IMR-90 (cell line): ENCODE measurements around the gene GPRC5C. TPM values are rescaled to one million over a fixed set of nuclear protein-coding genes. Genes with fewer than 3 reads are reported as not detected.
A peak's percentile ranks its signal among the peaks of the same experiment; 100 is the strongest.

Experiments used
- ATAC-seq: fragments of 200-7000 bp; cut with Tn5 transposase; 2 replicates; pipeline ENCODE4 v1.9.1; 2020; ENCODE audit warnings: low read depth, mild to moderate bottlenecking, moderate library complexity
- BruUV-seq: library from RNA; stranded (reverse); fragments of 400-500 nt; replicated peaks from 2 replicates; lab custom pipeline; 2021; lab: Mats Ljungman, UMichigan
- CTCF ChIA-PET: fragments of 300-600 bp; formaldehyde crosslinking; extraction: SDS; loops from one replicate; lab custom pipeline; 2021; ENCODE audit warnings: antibody characterized with exemption; lab: Yijun Ruan, JAX
- POLR2A ChIA-PET: fragments of 300-600 bp; sonication (Branson Sonifier 250); formaldehyde crosslinking; loops from one replicate; lab custom pipeline; 2022; ENCODE audit warnings: antibody characterized with exemption; ENCODE audit not compliant: unreplicated experiment; lab: Charles Lee
- DNase-seq: peaks from one replicate; pipeline ENCODE4 v3.0.0; 2013
- H2AFZ ChIP-seq: replicated peaks from 2 replicates; pipeline ENCODE3; 2013; ENCODE audit warnings: low read length, mild to moderate bottlenecking; ENCODE audit not compliant: poor library complexity
- H2AK5ac ChIP-seq: 2 replicates; pipeline ENCODE4 v1.6.1; 2013; ENCODE audit warnings: low read depth, low read length, inconsistent platforms
- H2AK9ac ChIP-seq: replicated peaks from 2 replicates; pipeline ENCODE3; 2013; ENCODE audit warnings: mild to moderate bottlenecking, low read depth, low read length, moderate library complexity; ENCODE audit not compliant: poor library complexity
- H2BK120ac ChIP-seq: 2 replicates; pipeline ENCODE4 v1.6.1; 2013; ENCODE audit warnings: low read depth, low read length, inconsistent platforms
- H2BK15ac ChIP-seq: 3 replicates; pipeline ENCODE4 v1.6.1; 2013; ENCODE audit warnings: low read depth, low read length, inconsistent platforms
- H2BK20ac ChIP-seq: 2 replicates; pipeline ENCODE4 v1.6.1; 2013; ENCODE audit warnings: low read depth, mild to moderate bottlenecking, inconsistent platforms, low read length, moderate library complexity
- H2BK5ac ChIP-seq: 2 replicates; pipeline ENCODE4 v1.6.1; 2013; ENCODE audit warnings: mild to moderate bottlenecking, low read depth, low read length, inconsistent platforms; ENCODE audit not compliant: poor library complexity, severe bottlenecking
- H3K14ac ChIP-seq: replicated peaks from 2 replicates; pipeline ENCODE4 v1.6.1; 2013; ENCODE audit warnings: low read depth, low read length, inconsistent platforms
- H3K18ac ChIP-seq: 2 replicates; pipeline ENCODE4 v1.6.1; 2013; ENCODE audit warnings: low read depth, low read length, control low read depth
- H3K23ac ChIP-seq: 2 replicates; pipeline ENCODE4 v1.6.1; 2013; ENCODE audit warnings: low read depth, low read length, inconsistent platforms
- H3K27ac ChIP-seq: 2 replicates; pipeline ENCODE4 v1.5.1; 2013; ENCODE audit warnings: mild to moderate bottlenecking, control low read depth, low read length; ENCODE audit not compliant: insufficient read depth
- H3K27me3 ChIP-seq: 2 replicates; pipeline ENCODE4 v1.6.1; 2013; ENCODE audit warnings: low read length; ENCODE audit not compliant: control insufficient read depth, insufficient read depth
- H3K36me3 ChIP-seq: 2 replicates; pipeline ENCODE4 v1.6.1; 2013; ENCODE audit warnings: low read length, mixed read lengths; ENCODE audit not compliant: control insufficient read depth, insufficient read depth
- H3K4ac ChIP-seq: 2 replicates; pipeline ENCODE4 v1.6.1; 2013; ENCODE audit warnings: low read depth, low read length, inconsistent platforms
- H3K4me1 ChIP-seq: 2 replicates; pipeline ENCODE4 v1.6.1; 2013; ENCODE audit warnings: low read length, mixed read lengths; ENCODE audit not compliant: control insufficient read depth, insufficient read depth
- H3K4me2 ChIP-seq: 2 replicates; pipeline ENCODE4 v1.6.1; 2013; ENCODE audit warnings: low read depth, mild to moderate bottlenecking, control low read depth, low read length, moderate library complexity
- H3K4me3 ChIP-seq: 2 replicates; pipeline ENCODE4 v1.5.1; 2013; ENCODE audit warnings: low read depth, mild to moderate bottlenecking, control low read depth, low read length, moderate library complexity; ENCODE audit not compliant: insufficient read depth
- H3K56ac ChIP-seq: 2 replicates; pipeline ENCODE4 v1.6.1; 2013; ENCODE audit warnings: low read length, inconsistent platforms; ENCODE audit not compliant: insufficient read depth; ENCODE audit errors: extremely low read depth
- H3K79me1 ChIP-seq, 2 experiments: 2 replicates each; pipeline ENCODE4 v1.6.1; 2013; ENCODE audit warnings: low read length in 2 of 2, inconsistent platforms in 1 of 2, low read depth in 1 of 2
- H3K9ac ChIP-seq: 2 replicates; pipeline ENCODE4 v1.6.1; 2013; ENCODE audit warnings: low read depth, low read length, control low read depth
- H3K9me1 ChIP-seq: 2 replicates; pipeline ENCODE4 v1.6.1; 2013; ENCODE audit warnings: low read length, inconsistent platforms; ENCODE audit not compliant: insufficient read depth
- H3K9me3 ChIP-seq: 2 replicates; pipeline ENCODE4 v1.6.1; 2013; ENCODE audit warnings: low read length; ENCODE audit not compliant: control insufficient read depth, insufficient read depth
- H4K20me1 ChIP-seq: 2 replicates; pipeline ENCODE4 v1.6.1; 2013; ENCODE audit warnings: low read length, inconsistent platforms; ENCODE audit not compliant: insufficient read depth
- H4K5ac ChIP-seq: 2 replicates; pipeline ENCODE4 v1.6.1; 2013; ENCODE audit warnings: mild to moderate bottlenecking, low read depth, low read length, control low read depth
- H4K8ac ChIP-seq, 2 experiments: 2 replicates each; pipeline ENCODE4 v1.6.1; 2013; ENCODE audit warnings: low read depth in 2 of 2, low read length in 2 of 2, control low read depth in 1 of 2, inconsistent platforms in 1 of 2
- H4K91ac ChIP-seq: 2 replicates; pipeline ENCODE4 v1.6.1; 2013; ENCODE audit warnings: low read depth, low read length, inconsistent platforms; ENCODE audit not compliant: insufficient read depth
- MAFK ChIP-seq: IDR thresholded peaks from 2 replicates; pipeline ENCODE4 v1.6.1; 2012; ENCODE audit warnings: low read depth, low read length, improper control_type of control experiment
- RAD21 ChIP-seq: IDR thresholded peaks from 2 replicates; pipeline ENCODE4 v1.6.1; 2012; ENCODE audit warnings: low read length, improper control_type of control experiment
- SMC3 ChIP-seq: fragments of 150-350 bp; IDR thresholded peaks from 2 replicates; pipeline ENCODE4 v1.6.1; 2016; ENCODE audit warnings: low read depth, mild to moderate bottlenecking, antibody characterized with exemption, low read length, moderate library complexity
- WGBS, 2 experiments: methylation state at CpG; one replicate each; pipeline versions ENCODE4 v1.1.5 to v1.1.7; 2013; ENCODE audit warnings: missing lambda C conversion rate in 2 of 2; ENCODE audit not compliant: insufficient read length in 1 of 2; ENCODE audit errors: extremely low coverage in 2 of 2; 5-methylcytosine and 5-hydroxymethylcytosine counted together
- dilution Hi-C: fragments of 300-500 bp; cut with HindIII; formaldehyde crosslinking; loops from one replicate; pipeline ENCODE4 v1.14.3; 2018; ENCODE audit warnings: low sequenced_read_pairs; ENCODE audit not compliant: unreplicated experiment
- in situ Hi-C: fragments of 300-500 bp; cut with MboI; formaldehyde crosslinking; loops from 3 replicates; pipeline ENCODE4 v1.14.3; 2019; ENCODE audit warnings: low sequenced_read_pairs, inconsistent platforms, mixed read lengths
- intact Hi-C: fragments of 100-400 bp; cut with micrococcal nuclease; formaldehyde crosslinking; loops from 2 replicates; pipeline ENCODE4 v1.10.0; 2022
- polyA plus RNA-seq, 3 experiments: library from polyadenylated mRNA; depleted of rRNA; stranded (reverse); fragments of >200 nt; gene quantifications; 2 replicates each; pipeline ENCODE4 v1.2.3, GENCODE V29; 2012; ENCODE audit warnings: low replicate concordance in 1 of 3
- total RNA-seq: library from RNA; depleted of rRNA; stranded (reverse); fragments of >200 nt; gene quantifications from 2 replicates; pipeline ENCODE4 v1.2.3, GENCODE V29; 2012
- TF ChIP-seq, protein P1 (sequence below): fragments of 150-350 bp; IDR thresholded peaks from 2 replicates; pipeline ENCODE4 v1.6.1; 2017; ENCODE audit warnings: mild to moderate bottlenecking, antibody characterized with exemption, low read length, low read depth

GPRC5C gene
- total and polyA plus RNA-seq, 2 of the 4 experiments (the other 2 are of a cell fraction): not detected

- DNase-seq (no peak), ATAC-seq (no peak)
- H3K27me3 ChIP-seq: no peaks in the 10 kb centered on the region
- no peak overlapping the region for H3K4me2 ChIP-seq
- H3K36me3 ChIP-seq: no peaks in the 10 kb centered on the region
- H3K27ac ChIP-seq: no peak overlapping the region
- no peak overlapping the region for H2AFZ ChIP-seq
- BruUV-seq: no TSS peak
- in situ Hi-C loops (no loop called here), intact Hi-C loops (no loop called here), dilution Hi-C loops (no loop called here)
- no peak overlapping the region for H4K5ac ChIP-seq
- CTCF ChIA-PET: no interaction called here
- H3K9ac ChIP-seq: no peak overlapping the region
- no peaks in the 10 kb centered on the region for H4K20me1 ChIP-seq
- no peak overlapping the region for H2BK20ac ChIP-seq
- TF ChIP-seq RAD21 (no peak), MAFK (peak; percentile 60), SMC3 (no peak)
- TF ChIP-seq, protein P1, sequence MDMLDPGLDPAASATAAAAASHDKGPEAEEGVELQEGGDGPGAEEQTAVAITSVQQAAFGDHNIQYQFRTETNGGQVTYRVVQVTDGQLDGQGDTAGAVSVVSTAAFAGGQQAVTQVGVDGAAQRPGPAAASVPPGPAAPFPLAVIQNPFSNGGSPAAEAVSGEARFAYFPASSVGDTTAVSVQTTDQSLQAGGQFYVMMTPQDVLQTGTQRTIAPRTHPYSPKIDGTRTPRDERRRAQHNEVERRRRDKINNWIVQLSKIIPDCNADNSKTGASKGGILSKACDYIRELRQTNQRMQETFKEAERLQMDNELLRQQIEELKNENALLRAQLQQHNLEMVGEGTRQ: no peak
- no peak overlapping the region for H3K4ac ChIP-seq
- H4K8ac ChIP-seq: no peak overlapping the region
- no peak overlapping the region for H2BK120ac ChIP-seq
- no peaks in the 10 kb centered on the region for H3K4me1 ChIP-seq
- WGBS, 2 experiments: no CpG with 5 or more reads among the region's 7 CpGs
- no peak overlapping the region for H2AK5ac ChIP-seq
- H3K23ac ChIP-seq: no peak overlapping the region
- no peak overlapping the region for H2BK5ac ChIP-seq
- H3K4me3 ChIP-seq: no peak overlapping the region
- no peak overlapping the region for H3K18ac ChIP-seq
- POLR2A ChIA-PET: no interaction called here
- H3K9me1 ChIP-seq: no peaks in the 10 kb centered on the region
- no peaks in the 10 kb centered on the region for H3K79me1 ChIP-seq
- peaks cover 20% of the 10 kb centered on the region for H3K9me3 ChIP-seq
- H3K14ac ChIP-seq: no peak overlapping the region
- H2AK9ac ChIP-seq: no peak overlapping the region
- H4K91ac ChIP-seq: no peak overlapping the region
- H2BK15ac ChIP-seq: no peak overlapping the region
- H3K56ac ChIP-seq: no peak overlapping the region
Measured at GRCh38 chr17:74424117-74424516, 7.8 kb upstream of the GPRC5C start.
